HG02973 (cell line): ENCODE measurements around the gene FAM227A.
A peak's percentile ranks its signal among the peaks of the same experiment; 100 is the strongest.
"Not testable (repeated sequence)": the region's sequence is repeated elsewhere in the genome, so short reads cannot be mapped to it uniquely, and the experiment has no call there.

ENCODE experiments used
- ATAC-seq: cut with Tn5 transposase; IDR thresholded peaks from one replicate; pipeline ENCODE4 v1.9.1; 2021; ENCODE audit warnings: moderate library complexity; ENCODE audit not compliant: unreplicated experiment

FAM227A gene

GRCh38 chr22:38612217-38613006 lies 43.8 kb downstream of the FAM227A start:
- no peak for ATAC-seq

DNA sequence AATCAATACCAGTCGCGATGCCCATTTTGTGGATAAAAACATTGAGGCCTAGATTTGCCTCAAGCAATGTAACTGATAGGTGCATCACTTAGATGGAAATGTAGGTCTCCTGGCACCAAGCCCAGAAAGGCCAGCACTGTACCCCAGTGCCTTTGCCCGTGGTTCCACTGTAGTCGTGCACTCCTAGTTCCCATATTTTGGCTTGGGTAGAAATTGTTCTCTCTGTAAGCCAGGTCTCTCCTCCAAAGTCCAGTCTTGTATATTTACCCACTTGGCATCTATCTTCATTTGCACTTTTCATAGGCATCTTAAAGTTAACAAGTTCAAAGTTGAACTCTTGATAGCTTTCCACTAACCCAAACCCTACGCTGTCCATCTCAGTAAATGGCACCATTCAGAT lies 44.6 kb downstream of the FAM227A start:
- no peak for ATAC-seq

DNA sequence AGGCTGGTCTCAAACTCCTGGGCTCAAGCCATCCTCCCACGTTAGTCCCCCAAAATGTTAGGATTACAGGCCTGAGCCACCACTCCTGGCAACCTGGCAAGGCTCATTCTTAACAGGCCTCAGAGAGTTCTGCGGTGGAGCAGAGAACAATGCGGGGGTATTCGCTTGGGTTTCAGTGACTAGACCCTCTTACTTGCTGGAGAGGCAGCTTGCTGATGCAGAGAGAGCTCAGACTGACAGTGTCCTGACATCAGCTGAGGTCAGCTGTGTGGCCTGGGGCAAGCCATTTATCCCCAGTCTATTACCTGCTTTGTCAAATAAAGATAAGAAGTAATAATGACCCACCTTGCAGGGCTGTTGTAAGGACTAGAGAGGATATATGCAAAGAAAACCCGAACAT lies 46.0 kb downstream of the FAM227A start:
- no peak for ATAC-seq

GRCh38 chr22:38608992-38609750 lies 47.0 kb downstream of the FAM227A start:
- ATAC-seq = no peak

DNA sequence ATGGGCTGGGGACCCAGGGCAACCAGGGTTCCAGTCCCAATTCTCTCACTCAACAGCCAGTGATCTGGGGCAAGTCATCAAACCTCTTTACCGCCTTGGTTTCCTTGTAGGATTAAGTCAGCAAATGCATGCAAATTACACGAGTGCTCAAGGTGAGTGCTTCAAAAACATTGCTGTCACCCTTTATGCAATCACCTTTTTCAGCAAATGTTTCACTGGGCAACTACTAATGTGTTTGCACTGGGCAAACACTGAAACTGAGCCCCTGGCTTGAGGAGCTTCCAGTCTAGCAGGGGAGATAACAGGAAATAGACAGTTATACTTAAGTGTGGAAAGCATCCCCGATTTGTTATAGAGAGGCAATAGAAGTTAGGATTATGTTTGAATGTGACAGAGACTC lies 48.5 kb downstream of the FAM227A start:
- ATAC-seq = no peak

GRCh38 chr22:38602166-38602565 lies 54.0 kb downstream of the FAM227A start:
- no peak for ATAC-seq

- ATAC-seq = no peak
Observed at GRCh38 chr22:38601221-38601764, 54.9 kb downstream of the FAM227A start.

DNA sequence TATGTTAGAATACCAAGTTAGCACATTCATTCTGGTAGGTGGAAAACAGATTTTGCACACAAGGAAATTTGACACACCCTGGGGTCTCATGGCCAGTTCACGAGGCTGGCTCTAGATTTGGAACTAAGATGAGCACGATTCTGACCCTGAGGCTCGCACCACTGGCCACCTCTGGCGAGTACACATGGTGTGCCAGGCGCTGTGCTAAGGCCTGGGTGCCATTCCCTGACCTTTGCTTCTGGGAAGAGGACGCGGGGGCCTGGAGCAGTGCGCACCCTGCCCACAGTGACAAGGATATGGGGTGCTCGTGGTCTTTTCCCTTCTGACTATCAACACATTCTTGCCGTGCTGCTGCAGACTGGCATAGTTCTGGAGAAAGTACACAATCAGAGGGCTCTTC lies 56.7 kb downstream of the FAM227A start:
- no peak for ATAC-seq

DNA sequence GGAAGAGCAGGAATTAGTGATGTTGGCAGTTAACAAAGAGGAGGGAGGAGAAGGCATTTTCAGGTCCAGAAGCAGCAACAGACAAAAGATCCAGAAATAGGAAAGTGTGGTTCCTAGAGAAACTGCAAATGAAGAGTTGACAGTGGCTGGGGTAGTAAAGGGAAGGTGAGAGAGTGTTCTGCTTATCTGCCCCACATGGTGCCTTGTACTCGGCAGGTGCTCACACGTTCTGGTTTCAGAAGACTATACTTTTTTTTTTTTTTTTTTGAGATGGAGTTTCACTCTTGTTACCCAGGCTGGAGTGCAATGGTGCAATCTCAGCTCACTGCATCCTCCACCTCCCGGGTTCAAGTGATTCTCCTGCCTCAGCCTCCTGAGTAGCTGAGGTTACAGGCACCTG lies 73.3 kb downstream of the FAM227A start:
- not testable (repeated sequence) for ATAC-seq

DNA sequence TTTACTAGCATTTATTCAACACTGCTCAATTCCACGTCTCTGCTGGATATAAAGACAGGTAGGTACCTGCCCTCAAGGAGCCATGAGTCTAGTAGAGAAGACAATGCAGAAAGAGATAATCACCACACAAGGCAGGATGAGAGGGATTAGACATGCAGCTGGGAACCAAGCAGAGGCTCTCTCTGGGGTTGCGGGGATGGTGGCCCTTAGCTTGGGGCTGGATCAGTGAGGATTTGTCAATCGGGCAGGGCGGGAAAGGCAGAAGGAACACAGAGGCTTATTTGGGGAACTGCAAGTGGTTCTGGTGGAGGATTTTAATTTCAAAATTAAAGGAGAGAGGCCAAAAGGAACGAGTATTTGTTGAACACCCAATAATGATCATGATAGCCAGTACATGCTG lies 77.7 kb downstream of the FAM227A start:
- ATAC-seq = no peak

- ATAC-seq = no peak
Observed at GRCh38 chr22:38572065-38572464, 84.1 kb downstream of the FAM227A start.

GRCh38 chr22:38570779-38571364 lies 85.3 kb downstream of the FAM227A start:
- no peak for ATAC-seq

- ATAC-seq = peak; percentile 60
Observed at GRCh38 chr22:38569972-38570778, 86.0 kb downstream of the FAM227A start, which contains the start of gene DMC1. Gene DMC1, minus strand, starts transcription at chr22:38570183. Its CDS starts 1,927 bp downstream, at chr22:38568256.

DNA sequence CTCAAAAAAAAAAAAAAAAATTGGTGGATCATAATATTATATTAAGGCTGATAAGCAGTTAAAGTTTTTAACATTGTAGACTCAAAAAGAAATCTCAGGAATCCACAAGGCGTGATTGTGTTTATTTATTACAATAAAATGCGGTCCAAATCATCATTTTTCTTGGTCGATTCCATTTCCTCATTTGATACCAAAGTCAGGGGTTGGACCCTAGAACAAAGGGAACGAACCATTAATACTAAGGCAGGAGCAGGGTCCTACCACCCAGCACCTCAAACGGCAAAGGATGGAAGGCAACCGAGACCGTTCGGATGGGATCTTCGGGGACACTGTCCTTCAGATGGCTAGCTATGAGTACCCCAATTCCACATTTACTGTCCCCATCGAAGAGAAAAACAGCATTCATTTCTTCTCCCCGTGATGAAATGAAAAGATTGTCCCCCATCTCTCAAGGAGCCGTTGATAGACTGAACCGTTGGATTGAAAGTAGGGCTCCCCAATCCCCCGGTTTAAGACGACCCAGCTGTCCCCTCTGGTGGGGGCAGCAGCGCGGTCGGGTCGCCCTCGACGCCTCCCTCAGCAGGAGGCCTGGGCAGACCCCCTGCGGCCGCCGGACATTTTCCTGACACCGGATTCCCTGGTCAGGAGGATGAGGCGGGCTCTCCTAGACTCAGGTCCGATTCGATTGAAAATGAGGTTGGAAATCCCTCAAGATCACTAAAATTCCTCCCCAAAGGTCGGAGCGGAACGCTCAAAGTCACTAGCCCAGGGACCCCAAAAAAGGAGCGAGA lies 86.8 kb downstream of the FAM227A start:
- no peak for ATAC-seq

DNA sequence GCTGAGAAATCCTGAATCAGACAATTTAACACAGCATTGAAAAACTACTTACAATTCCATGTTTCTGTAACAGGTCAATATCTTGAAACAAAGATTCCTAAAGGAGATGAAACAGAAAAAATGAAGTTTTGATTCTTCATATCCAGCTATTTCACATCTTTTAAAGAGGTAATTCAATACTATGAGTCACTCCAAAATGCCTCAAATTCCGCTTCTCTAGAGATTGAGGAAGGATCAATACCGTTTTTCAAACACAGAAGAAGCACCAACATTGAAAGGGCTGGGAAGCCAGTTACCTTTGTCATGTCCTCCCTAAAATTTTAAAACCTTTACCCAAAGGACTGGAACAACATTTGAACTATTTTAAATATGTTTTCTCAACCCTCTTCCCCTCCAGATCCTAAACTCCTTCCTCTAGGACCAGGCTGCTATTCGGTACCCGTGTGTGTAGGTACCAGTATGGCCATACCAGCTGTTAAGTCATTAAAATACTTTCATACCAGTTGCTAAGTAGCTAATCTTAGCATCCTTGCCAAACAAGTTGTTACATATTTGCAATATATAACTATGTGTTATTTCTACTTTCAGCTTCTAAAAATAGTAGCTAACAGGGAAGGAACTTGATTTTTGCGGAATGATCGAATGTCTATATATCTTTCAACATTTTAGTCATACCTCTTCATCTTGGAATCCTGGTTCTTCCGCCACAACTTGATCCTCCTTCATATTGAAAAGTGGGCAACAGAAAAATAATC lies 88.5 kb downstream of the FAM227A start:
- ATAC-seq = no peak

- ATAC-seq = no peak
Observed at GRCh38 chr22:38566726-38567504, 89.3 kb downstream of the FAM227A start.

- ATAC-seq = no peak
Observed at GRCh38 chr22:38565441-38565840, 90.8 kb downstream of the FAM227A start.

- ATAC-seq = no peak
Observed at GRCh38 chr22:38564669-38565068, 91.5 kb downstream of the FAM227A start.
